Retinal pigment epithelial cell (primary cell): ENCODE data around the gene GPX8.

ENCODE experiments used
- DNase-seq: peaks from one replicate; pipeline ENCODE4 v3.0.0-alpha.2; 2010; ENCODE audit warnings: low read depth
- H3K4me3 ChIP-seq: 2 replicates; pipeline ENCODE4 v1.5.1; 2011; ENCODE audit warnings: mild to moderate bottlenecking, low read length, control low read depth, moderate library complexity
- CTCF ChIP-seq: conservative IDR thresholded peaks from 2 replicates; pipeline ENCODE4 v1.5.1; 2011; ENCODE audit warnings: low read depth, low read length, control low read depth, inconsistent platforms

Gene GPX8

GRCh38 chr5:55172051-55172899 lies 12.3 kb downstream of the GPX8 start:
- peak; percentile 79 for TF ChIP-seq CTCF
- H3K4me3 ChIP-seq: peak overlapping the region; percentile 58
- peak; percentile 32 for DNase-seq

- no peak for TF ChIP-seq CTCF
- H3K4me3 ChIP-seq: peak within 1 kb of the TSS; percentile 58
- no peak for DNase-seq
Measured at GRCh38 chr5:55172937-55173686, 13.1 kb downstream of the GPX8 start, which contains the start of gene CDC20B. Gene CDC20B, minus strand, starts transcription at chr5:55173177. Its CDS starts 177 bp downstream, at chr5:55173000.

GRCh38 chr5:55173687-55174230 lies 13.8 kb downstream of the GPX8 start:
- TF ChIP-seq CTCF: no peak
- H3K4me3 ChIP-seq: peak overlapping the region; percentile 47
- no peak for DNase-seq

- no peak for TF ChIP-seq CTCF
- peak overlapping the region; percentile 49 for H3K4me3 ChIP-seq
- DNase-seq: no peak
Measured at GRCh38 chr5:55175781-55176175, 15.8 kb downstream of the GPX8 start.

GRCh38 chr5:55176176-55176818 lies 16.3 kb downstream of the GPX8 start:
- DNase-seq: no peak
- peak; percentile 12 for TF ChIP-seq CTCF
- peak overlapping the region; percentile 49 for H3K4me3 ChIP-seq

GRCh38 chr5:55177078-55177477 lies 17.1 kb downstream of the GPX8 start:
- DNase-seq: no peak
- no peak for TF ChIP-seq CTCF
- no peak overlapping the region for H3K4me3 ChIP-seq
